Measurements from ENCODE around the gene SRP14. TPM values are rescaled to one million over a fixed set of nuclear protein-coding genes. Genes with fewer than 3 reads are reported as not detected.
A peak's percentile ranks its signal among the peaks of the same experiment; 100 is the strongest.
"Not testable (repeated sequence)": the region's sequence is repeated elsewhere in the genome, so short reads cannot be mapped to it uniquely, and the experiment has no call there.

SRP14 gene
- total RNA-seq, 1 donor from 2014 or later, result 102 TPM

GRCh38 chr15:40052604-40053003, 13.6 kb upstream of the SRP14 start:
- no peak for FAIRE-seq
- DNase-seq (ENCODE audit: low spot score in 2 of 2), result no peak

- no peak for FAIRE-seq
Observed at GRCh38 chr15:40051616-40052415, 12.8 kb upstream of the SRP14 start.

GRCh38 chr15:40050788-40051470, 11.9 kb upstream of the SRP14 start:
- FAIRE-seq (no peak), DNase-seq (ENCODE audit: low spot score in 2 of 2) (no peak)

More at GRCh38 chr15:40051616-40052415, 12.8 kb upstream of the SRP14 start:
- DNase-seq (ENCODE audit: low spot score in 2 of 2), result no peak

- DNase-seq (ENCODE audit: low spot score in 2 of 2) (no peak), FAIRE-seq (no peak)
Observed at GRCh38 chr15:40048926-40049475, 10.0 kb upstream of the SRP14 start.

- no peak for DNase-seq (ENCODE audit: low spot score in 2 of 2)
- FAIRE-seq, result no peak
Observed at GRCh38 chr15:40048211-40048792, 9.3 kb upstream of the SRP14 start.

- no peak for FAIRE-seq
Observed at GRCh38 chr15:40047415-40048210, 8.6 kb upstream of the SRP14 start.

GRCh38 chr15:40046721-40047414, 7.9 kb upstream of the SRP14 start:
- no peak for DNase-seq (ENCODE audit: low spot score in 2 of 2)

More at GRCh38 chr15:40047415-40048210, 8.6 kb upstream of the SRP14 start:
- no peak for DNase-seq (ENCODE audit: low spot score in 2 of 2)

GRCh38 chr15:40045572-40046217, 6.7 kb upstream of the SRP14 start:
- FAIRE-seq, result no peak
- no peak for DNase-seq (ENCODE audit: low spot score in 2 of 2)

More at GRCh38 chr15:40046721-40047414, 7.9 kb upstream of the SRP14 start:
- no peak for FAIRE-seq

- FAIRE-seq, result no peak
Observed at GRCh38 chr15:40044717-40045571, 6.0 kb upstream of the SRP14 start.

GRCh38 chr15:40043927-40044716, 5.1 kb upstream of the SRP14 start:
- DNase-seq (ENCODE audit: low spot score in 2 of 2) (no peak), FAIRE-seq (no peak)

More at GRCh38 chr15:40044717-40045571, 6.0 kb upstream of the SRP14 start:
- DNase-seq (ENCODE audit: low spot score in 2 of 2), result peak; percentile 77 to 87

- FAIRE-seq (no peak), DNase-seq (ENCODE audit: low spot score in 2 of 2) (no peak)
Observed at GRCh38 chr15:40042791-40043320, 3.9 kb upstream of the SRP14 start.

- DNase-seq (ENCODE audit: low spot score in 2 of 2) (no peak), FAIRE-seq (no peak)
Observed at GRCh38 chr15:40040770-40041169, 1.8 kb upstream of the SRP14 start.

GRCh38 chr15:40040293-40040635, 1.3 kb upstream of the SRP14 start:
- DNase-seq (ENCODE audit: low spot score in 2 of 2), result no peak
- no peak for FAIRE-seq

- DNase-seq (ENCODE audit: low spot score in 2 of 2), result no peak
- no peak for FAIRE-seq
Observed at GRCh38 chr15:40038275-40038637, 725 bp downstream of the SRP14 start.

GRCh38 chr15:40037721-40038120, 1.3 kb downstream of the SRP14 start:
- FAIRE-seq, result no peak

GRCh38 chr15:40035182-40035581, 3.8 kb downstream of the SRP14 start:
- FAIRE-seq; DNase-seq (ENCODE audit: low spot score in 2 of 2): not testable (repeated sequence)

More at GRCh38 chr15:40037721-40038120, 1.3 kb downstream of the SRP14 start:
- no peak for DNase-seq (ENCODE audit: low spot score in 2 of 2)

Measured in frontal cortex (tissue), 4 donors.